Pons (tissue), 1 donor: ENCODE results near the gene RPUSD1.

Source experiments
- DNase-seq: peaks from one replicate; pipeline ENCODE4 v3.0.0-alpha.2; 2016; ENCODE audit warnings: low spot score

The RPUSD1 gene

DNA sequence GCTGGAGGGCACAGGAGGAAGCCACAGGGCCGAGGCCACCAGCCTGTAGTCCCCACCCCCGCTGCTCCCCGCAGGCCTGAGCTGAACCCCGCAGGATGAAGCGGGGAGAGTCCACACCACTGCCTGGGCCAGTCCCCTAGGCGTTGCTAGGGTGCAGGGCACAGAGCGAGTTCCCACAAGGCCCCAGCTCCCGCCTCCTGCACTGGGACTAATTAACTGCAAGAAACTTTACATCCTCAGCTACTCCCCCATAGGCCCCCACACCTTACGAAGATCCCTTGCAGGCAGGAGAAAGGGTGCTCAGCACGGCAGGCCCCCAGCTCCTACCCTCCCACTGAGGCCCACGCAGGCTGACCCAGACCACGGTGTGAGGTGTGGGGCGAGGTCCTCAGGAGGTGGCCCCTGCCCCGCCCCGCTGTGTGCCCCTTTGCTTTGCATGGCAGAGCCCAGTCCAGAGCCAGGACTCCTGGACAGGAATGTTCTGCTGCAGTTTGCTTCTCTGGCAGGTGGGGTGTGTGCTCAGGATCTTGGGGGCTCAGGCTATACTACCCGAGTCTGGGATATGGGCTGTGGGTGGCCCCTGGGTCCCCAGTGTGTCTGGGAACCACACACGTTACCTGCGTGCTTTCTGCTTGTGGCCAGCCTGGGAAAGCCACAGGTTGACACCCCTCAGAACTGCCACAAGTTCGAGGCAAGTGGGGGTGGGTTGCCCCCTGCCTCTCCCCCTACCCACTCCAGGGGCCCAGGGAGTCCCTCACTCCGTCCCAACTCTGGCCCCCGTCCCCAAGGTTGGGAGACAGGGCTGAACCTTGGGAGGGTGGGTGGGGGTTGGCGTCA lies 11.1 kb upstream of the RPUSD1 start:
- no peak for DNase-seq

- no peak for DNase-seq
These were observed 10.5 kb upstream of the RPUSD1 start for GRCh38 chr16:798666-799065.

GRCh38 chr16:797686-798085 lies 9.5 kb upstream of the RPUSD1 start:
- no peak for DNase-seq

DNA sequence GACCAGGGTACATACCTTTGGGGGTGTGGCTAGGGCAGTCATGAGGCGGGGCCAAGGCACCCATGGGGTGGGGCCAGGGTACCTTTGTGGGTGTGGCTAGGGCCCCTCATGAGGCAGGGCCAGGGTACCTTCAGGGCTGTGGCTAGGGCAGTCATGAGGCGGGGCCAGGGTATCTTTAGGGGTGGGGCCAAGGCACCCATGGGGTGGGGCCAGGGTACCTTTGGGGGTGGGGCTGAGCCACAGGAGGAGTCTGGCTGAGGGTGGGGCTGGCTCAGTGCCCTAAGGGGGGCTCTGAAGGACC lies 8.9 kb upstream of the RPUSD1 start:
- no peak for DNase-seq

DNA sequence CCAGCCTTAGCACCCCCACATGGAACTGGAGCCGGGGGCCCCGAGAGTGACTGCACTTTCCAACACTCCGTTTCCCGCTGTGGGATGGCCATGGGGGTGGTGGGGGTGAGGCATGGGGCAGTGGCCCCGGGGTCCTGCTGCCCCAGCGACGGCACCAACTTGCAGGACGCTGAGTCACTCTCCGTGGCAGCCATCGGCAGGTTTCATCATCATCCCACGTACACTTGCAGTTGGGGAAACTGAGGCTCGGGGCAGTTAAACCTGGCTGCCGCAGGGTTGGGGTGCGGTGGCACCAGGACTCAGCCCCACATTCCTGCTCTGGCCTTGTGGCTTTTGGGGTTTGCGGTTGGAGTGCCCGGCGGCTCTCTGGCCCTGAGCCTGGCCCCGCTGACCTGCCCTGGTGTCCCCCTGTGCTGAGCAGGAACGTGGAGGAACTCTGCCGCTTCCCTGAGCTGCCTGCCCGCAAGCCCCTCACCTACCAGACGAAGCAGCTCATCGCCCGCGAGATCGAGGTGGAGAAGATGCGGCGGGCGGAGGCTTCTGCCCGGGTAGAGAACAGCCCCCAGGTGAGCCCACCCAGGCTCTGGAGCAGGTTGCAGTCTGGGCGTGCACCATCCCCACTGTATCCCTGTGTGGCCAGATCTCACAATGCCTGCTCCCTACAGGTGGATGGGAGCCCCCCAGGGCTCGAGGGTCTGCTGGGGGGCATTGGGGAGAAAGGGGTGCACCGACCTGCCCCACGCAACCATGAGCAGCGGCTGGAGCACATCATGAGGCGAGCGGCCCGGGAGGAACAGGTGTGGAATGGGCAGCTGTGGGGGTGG lies 8.3 kb upstream of the RPUSD1 start:
- no peak for DNase-seq

DNA sequence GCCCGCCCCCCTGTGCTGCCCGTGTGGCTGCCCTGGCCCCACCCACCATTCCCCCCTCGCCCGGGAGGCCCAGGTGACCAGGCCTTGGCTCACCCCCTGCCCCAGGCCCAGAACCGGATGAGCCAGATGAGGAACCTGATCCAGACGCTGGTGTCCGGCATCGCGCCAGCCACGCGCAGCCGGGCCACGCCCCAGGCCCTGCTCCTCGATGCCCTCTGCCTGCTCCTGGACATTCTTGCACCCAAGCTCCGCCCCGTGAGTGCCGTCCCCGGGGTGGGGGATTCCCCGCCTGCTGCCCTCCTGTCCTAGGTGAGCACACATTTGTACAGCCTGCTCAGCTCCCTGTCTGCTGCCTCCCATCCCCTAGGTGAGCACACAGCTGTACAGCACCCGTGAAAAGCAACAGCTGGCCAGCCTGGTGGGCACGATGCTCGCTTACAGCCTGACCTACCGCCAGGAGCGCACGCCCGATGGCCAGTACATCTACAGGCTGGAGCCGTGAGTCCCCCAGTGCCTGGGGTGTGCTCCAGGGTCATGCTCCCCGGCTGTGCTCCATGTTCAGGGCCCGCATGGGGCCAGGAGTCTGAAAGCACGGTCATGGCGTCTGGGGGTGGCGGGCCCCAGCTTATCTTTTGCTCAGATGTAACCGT lies 7.5 kb upstream of the RPUSD1 start:
- DNase-seq, result no peak

DNA sequence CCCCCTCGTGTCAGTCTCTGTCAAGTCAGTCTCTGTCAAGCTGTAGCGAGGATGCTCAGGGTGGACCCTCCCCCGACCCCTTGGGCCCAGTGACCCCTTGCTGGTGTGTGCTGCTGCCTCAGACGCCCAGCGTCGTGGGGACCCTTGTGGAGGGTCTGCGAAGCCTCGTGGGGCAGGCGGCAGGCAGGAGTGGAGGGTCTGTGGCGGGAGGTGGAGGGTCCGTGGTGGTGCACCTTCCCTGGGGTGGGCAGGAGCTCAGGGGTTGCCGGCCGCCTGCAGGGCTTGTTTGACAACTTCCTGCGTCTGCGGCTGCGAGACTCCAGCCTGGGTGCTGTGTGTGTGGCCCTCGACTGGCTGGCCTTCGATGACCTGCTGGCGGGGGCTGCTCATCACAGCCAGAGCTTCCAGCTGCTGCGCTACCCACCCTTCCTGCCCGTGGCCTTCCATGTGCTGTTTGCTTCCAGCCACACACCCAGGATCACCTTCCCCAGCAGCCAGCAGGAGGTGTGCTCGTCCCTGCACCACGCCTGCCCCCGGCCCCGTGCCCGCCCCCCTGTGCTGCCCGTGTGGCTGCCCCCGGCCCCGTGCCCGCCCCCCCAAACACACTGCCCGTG lies 6.8 kb upstream of the RPUSD1 start:
- DNase-seq, result no peak

- DNase-seq, result no peak
These were observed 6.1 kb upstream of the RPUSD1 start for GRCh38 chr16:794091-794822.

DNA sequence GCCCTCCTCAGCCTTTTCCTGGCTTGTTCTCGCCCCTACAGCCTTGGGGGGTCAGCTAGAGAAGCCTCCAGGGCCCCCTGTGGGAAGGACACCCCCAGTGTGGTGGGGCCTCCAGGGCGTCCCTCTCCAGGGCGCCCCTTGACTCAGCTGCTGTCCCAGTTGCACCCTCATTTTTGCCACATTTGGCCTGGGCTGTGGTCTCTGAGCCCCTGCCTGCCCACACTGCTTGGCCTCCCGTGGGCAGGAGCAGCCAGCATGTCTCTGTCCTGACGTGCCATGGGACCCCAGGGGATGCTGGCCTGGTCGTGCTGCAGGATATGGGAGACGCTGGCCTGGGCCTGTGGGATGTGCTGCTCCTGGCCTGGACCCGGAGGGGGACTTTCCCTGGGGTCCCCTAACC lies 5.2 kb upstream of the RPUSD1 start:
- no peak for DNase-seq

- no peak for DNase-seq
These were observed 4.2 kb upstream of the RPUSD1 start for GRCh38 chr16:792221-792995.

GRCh38 chr16:791131-791530 lies 3.0 kb upstream of the RPUSD1 start:
- DNase-seq, result no peak

- DNase-seq, result no peak
These were observed 1.9 kb upstream of the RPUSD1 start for GRCh38 chr16:790086-790485.

DNA sequence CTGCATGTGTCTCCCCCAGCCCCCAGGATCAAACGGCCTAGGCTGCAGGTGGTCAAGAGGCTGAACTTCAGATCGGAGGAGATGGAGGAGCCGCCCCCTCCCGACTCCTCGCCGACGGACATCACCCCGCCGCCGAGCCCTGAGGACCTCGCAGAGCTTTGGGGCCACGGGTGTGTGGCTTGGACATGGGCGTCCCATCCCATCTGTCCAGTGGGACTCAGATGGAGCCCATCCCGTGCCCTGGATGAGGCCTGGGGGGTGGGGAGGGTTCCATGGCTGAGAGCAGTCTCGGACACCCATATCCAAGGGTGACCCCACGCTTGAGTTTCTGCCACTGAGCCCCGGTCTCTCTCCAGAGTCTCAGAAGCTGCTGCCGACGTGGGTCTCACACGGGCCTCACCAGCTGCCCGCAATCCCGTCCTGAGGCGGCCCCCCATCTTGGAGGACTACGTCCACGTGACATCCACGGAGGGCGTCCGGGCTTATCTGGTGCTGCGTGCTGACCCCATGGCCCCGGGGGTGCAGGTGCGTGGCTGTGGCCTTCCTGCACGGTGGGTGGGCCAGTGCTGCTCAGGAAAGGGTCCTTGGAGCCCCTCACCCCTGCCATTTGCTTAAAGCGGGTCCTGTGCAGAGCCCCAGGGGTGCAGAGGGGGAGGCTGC lies 1.1 kb upstream of the RPUSD1 start:
- DNase-seq, result no peak

DNA sequence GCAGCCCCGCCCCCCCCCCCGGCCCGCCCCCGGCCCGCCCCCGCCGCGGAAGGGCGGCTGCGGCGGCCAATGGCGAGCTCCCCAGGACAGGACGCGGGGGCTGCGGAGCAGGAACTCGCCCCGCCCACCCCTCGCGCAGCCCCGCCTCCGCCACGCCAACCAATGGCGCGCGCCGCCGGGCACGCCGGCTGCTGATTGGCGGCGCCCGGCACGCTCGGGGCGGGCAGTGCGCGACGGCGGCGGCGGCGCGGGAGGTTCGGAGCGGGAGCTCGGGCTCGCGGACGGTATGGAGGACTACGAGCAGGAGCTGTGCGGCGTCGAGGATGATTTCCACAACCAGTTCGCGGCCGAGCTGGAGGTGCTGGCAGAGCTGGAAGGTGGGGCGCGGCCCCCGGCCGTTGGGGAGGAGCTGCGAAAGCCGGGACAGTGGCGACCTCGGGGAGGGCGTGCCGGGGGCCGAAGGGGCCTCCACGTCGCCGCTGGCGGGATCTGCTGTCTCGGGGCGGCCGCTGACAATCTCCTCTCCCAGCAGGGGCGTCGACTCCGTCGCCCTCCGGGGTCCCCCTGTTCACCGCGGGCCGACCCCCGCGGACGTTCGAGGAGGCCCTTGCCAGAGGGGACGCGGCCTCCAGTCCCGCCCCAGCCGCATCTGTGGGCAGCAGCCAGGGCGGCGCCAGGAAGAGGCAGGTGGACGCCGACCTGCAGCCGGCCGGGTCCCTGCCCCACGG lies 382 bp upstream of the RPUSD1 start, which contains the start of gene CHTF18:
Gene CHTF18 (plus strand): TSS at position 222 of the 728 bp plus-strand sequence. CDS start 65 bp downstream, at position 287.
- peak; percentile 85 for DNase-seq

DNA sequence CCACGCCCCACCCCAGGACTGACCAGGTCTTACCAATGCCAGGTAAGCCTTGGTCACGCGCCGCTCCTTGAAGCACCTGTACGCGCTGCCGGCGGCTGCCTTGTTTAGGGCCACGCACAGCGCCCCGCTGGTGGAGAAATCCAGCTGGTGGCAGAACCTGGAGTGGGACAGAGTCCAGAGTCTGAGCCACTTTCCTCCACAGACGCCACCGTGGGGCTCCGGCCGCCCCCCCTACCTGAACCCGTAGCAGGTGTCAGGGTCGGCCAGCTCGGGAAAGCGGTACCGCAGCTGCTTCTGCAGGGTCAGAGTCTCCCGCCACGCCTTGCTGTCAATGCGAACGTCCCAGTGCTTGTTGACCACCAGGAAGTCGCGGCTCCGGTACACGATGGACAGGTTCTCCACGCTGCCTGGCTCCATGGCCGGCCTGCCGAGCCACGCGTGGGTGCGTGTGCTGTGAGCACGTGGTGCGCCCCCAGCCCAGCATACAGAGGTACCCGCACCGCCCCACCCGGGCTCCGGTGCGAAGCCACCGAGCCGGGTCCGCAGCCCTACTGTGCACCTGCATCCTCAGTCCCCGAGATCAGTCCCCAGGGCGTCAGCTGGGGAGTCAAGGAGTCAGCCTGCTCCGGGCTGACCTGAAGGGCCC lies 737 bp downstream of the RPUSD1 start:
- DNase-seq, result no peak

DNA sequence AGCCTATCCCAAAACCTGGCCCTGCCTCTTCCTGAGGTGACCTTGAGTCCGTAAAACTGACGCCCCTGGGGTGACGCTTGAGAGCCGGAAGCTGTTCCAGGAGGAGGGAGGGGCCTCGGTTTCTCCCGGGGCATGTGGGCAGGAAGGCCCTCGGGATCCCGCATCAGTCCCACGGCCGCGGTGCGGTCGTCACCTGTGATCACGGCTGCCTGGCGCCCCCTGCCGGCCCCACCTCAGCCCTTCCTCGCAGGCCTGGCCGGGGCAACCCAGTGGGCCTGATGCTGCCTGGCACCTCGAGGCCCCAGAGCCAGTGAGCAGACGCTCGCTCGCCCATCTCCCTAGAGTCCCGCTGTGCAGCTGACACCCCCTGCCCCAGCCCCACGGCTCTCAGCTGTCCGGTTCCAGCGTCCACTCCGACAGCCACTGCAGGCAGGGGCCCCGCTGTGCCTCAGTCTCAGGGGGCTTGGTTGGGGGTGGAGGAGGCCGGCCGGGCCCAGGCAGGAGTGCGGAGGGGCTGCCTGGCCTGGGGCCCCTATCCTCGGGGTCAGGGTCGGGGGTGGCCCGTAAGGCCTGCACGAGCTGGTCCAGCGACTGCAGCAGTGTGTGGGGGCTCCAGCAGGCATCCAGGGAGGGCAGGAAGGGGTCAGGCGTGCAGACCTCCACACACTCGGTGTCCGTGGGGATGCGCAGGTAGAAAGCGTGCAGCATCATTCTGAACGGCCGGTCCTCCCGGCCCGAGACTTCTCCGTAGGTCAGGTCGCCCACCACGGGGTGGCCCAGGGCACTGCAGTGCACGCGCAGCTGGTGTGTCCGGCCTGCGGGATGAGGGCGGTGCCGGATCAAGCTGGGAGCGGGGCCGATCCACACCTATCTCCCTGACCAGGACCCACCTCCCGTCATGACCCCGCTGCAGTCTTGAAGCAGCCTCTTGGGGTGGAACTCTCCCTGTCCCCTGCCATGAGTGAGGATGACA lies 2.3 kb downstream of the RPUSD1 start:
- DNase-seq, result peak; percentile 24

DNA sequence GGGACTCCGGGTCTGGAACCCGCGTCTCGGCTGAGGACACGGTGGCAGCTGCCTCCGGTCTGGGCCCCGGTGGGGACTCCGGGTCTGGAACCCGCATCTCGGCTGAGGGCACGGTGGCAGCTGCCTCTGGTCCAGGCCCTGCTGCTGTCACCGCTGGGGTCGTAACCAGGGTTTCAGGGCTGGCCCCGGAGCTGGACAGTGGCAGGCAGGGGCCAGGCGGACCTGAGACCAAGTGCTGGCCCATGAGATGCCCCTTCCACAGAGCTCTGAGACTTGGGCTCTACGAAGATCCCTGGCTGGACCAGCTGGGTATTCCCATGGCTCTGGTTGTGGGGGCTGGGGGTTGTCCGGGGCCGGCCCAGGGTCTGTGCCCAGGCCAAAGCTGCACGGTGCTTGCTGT lies 3.8 kb downstream of the RPUSD1 start:
- DNase-seq, result no peak
